GM19238 (cell line): Measurements from ENCODE around the gene TCFL5.

Experiments used
- DNase-seq: peaks from one replicate; pipeline ENCODE4 v3.0.0; 2011; ENCODE audit warnings: low spot score; ENCODE audit not compliant: insufficient read length

Gene TCFL5

DNA sequence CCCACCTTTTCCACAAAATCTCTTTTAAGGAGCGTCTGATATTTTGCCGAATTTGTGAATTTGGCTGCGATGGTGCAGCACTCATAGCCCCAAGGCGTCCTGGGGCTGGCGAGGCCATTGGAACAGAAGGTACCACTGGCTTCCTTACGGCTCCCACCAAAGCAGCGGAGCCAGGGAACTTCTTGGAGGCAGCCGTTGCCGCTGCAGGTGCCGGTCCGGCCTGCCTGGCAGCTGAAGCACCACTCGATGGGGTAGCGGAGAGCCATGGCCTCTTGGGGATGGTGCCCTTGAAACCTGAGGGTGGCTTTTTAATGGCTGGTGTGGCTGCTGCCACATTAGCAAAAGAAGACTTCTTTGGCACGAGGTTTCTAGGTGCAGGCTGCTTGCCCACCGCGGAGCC is 34.9 kb upstream of the TCFL5 start:
- no peak for DNase-seq

DNA sequence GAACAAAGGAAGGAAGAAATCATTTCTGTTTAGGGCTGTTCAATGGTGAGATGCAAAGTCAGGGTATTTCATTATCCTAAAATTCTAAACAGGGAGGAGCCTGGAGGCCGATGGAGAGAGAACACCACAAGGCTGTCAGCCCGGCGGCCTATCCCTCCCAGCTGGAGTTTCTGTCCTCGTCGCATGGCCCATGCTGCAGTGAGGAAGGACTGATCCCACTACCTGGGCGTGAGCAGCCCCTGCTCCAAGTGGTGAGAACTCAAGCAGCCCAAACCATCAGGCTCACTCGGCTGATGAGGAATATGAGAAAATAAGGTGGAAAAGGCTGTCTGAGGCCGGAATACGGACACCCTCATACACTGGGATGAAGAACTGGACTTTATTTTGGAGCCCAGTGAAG is 33.9 kb upstream of the TCFL5 start:
- no peak for DNase-seq

DNA sequence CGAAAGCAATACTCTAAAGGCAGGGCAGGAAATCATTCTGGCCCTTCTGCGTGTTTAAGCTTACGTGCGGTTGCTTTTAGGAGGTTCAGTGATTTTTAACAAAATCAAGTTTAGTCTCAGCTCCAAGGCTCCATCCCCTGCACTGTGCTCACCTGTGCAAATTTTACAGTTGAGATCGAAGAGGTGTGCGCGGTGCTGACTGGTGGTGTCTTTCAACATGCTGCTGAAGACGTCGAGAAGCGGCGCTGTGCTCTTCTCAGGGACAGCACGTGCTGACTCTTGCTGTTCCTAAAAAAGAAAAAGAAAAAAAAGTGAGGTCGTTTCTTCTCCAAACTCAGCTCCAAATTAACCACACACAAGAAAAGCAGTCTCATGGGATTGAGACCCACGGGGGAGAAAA is 32.6 kb upstream of the TCFL5 start:
- DNase-seq = no peak

GRCh38 chr20:62893700-62894099 is 32.1 kb upstream of the TCFL5 start:
- DNase-seq = no peak

DNA sequence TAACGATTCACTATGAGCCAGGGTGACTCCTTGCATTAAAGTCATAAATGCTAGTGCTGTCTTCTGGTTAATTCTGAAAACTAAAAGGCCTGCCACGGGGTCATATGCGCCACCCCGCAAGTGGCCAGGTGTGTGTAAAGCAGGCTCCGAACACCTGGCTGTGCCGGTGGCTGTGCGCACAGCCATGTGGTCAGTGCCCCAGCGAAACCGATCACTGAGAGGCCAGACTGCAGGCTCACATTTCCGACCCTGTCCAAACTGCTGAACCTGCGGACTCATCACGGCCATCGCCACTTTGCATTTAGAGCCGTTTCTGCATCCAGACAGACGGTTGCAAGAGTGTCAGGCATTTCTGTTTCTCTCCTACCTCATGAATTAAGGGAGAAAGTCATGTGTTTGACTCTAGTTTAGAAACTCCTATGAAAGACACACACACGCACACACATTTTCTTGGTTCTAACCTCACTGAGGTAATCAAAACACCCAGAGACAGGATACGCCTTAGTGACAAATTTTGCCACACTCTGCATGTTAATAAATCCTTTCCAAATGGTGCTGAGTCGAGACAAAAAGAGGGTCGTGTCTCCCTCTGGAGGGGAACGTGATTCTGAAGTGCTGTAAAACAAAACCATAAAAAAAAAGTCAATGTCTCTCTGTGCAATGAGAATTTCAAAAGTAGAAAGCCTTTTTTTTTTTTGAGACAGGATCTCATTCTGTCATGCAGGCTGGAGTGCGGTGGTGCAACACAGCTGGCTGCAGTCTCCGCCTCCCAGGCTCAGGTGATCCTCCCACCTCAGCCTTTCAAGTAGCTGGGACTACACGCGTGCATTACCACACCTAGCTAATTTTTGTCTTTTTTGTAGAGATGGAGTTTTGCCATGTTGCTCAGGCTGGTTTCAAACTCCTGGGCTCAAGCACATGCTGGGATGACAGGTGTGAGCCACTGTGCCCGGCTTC is 31.0 kb upstream of the TCFL5 start:
- no peak for DNase-seq

- DNase-seq = no peak
Measured at GRCh38 chr20:62891111-62891510, 29.5 kb upstream of the TCFL5 start.

- DNase-seq = no peak
Measured at GRCh38 chr20:62890444-62890843, 28.8 kb upstream of the TCFL5 start.

- DNase-seq = no peak
Measured at GRCh38 chr20:62889871-62890270, 28.2 kb upstream of the TCFL5 start.

- no peak for DNase-seq
Measured at GRCh38 chr20:62889411-62889810, 27.8 kb upstream of the TCFL5 start.

- DNase-seq = no peak
Measured at GRCh38 chr20:62888910-62889309, 27.3 kb upstream of the TCFL5 start.

DNA sequence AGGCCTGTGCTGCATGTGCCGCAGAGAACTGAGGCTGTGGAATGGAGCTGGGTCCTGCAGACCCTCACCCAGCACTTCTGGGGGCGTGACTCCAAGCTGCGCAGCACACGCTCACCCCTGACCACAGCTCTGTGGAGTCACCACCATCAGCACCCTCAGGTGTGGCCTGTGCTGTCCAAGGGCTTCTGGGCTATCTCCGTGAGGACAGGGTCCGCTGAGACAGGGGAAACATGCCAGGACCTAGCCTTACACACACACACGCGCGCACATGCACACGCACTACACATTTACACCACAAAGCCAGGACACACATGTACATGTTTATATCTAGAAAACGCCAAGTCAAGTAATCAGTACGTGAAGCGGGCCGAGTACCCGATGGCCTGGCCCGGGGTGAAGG is 26.8 kb upstream of the TCFL5 start:
- DNase-seq = no peak

- DNase-seq = no peak
Measured at GRCh38 chr20:62887860-62888239, 26.2 kb upstream of the TCFL5 start.

DNA sequence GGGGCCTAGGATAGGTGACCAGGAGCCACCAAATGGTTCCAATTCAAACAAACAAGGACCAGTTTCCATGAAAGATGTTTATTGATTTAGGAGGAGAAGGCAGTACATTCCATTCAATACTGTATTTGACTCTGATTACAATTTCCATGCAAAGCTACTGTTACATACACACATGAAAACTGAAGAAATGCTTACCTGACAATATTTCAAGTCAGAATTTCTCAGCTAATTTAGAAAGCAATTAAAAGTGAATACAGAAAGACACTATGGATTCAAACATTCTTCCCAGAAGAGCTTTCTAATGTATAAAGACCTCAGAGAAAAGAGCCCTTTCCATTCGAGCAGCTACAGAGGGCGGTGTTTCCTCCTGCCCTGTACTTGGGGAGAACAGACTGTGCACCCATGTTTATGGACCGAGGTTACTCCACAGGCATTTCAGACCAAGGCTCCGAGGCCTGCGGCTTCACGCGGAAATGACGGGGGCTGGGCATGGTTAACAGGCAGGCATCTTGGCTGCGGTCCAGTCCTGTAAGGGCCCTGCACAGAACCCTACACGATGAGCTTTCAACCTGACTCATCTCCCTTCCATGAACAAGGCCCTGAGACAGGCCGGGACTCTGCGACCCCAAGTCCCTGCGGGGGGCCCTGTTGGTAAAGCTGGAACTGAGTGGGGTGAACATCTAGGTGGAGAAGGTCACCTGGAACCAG is 25.7 kb upstream of the TCFL5 start:
- no peak for DNase-seq

GRCh38 chr20:62886709-62887058 is 25.1 kb upstream of the TCFL5 start:
- DNase-seq = no peak

- no peak for DNase-seq
Measured at GRCh38 chr20:62885896-62886708, 24.5 kb upstream of the TCFL5 start.

GRCh38 chr20:62885046-62885895 is 23.6 kb upstream of the TCFL5 start:
- DNase-seq = no peak

DNA sequence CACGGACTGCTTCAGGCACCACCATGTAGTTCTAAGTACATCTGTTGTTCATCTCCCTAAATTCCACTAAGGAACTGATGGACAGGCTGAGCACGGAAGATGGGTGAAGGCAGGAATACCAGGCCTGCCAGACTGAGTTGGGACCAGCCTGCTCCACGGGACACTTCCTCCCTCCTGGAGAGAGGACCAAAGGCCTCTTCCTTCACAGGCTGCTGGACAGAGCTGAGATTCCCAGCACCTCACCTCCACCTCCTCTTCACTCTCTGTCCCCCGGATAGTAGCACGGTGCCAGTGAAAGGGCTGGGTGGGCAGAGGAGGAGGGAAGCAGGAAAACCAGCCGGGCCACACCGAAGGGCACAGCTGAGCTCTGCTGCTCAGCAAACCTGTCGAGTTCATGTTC is 22.9 kb upstream of the TCFL5 start:
- DNase-seq = no peak

DNA sequence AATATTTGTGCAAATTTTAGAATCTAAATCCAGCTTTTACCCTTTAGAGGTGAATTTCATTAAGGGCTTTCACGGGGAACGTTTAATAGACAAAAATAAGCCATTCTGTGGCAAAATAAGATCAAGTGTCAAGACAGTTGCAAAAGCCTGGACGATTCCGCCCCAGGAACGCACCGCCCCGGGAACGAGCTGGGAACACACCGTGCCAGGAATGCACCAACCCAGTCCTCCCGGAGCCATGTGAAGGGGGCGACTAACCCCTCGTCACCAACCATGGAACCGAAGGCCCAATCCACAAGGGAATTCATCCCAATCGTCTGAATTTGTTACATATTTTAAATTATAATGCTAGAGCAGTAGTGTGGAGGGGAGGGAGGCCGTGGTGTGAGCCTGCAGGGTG is 20.8 kb upstream of the TCFL5 start:
- no peak for DNase-seq

DNA sequence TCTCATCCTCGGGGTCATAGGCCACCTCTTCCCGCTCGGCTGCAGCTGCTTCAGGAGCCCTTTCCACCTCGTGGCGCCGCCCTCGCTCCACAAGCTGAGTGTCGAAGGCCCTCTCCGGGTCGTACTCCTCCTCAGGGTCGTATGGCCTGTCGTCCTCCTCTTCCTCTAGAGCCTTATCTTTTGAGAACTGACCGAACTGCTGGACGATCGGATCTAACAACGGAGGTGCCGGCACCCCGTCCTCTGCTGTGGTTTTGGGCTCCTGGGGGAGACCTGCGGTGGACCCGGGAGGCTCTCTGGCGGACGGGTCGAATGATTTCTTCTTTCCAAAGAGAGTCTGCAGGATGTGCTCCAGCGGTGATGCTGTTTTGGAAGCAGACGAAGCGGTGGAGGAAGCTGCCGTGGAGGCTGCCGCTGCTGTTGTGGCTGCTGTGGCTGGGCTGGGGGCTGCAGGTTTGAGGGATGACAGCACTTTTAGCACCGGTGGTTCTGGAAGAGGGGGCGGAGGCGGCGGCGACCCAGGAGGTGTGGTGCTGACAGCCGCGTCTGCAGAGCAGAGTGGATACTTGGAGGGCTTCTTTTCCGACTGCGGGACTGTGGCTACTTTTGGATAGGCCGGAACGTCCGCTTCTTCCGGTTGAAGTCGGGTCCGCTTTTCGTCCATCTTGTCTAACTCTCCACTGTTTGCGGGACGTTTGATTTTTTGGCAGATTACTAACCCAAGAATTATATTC is 20.2 kb upstream of the TCFL5 start:
- no peak for DNase-seq

- no peak for DNase-seq
Measured at GRCh38 chr20:62880935-62881661, 19.5 kb upstream of the TCFL5 start.
